ENCODE results near the gene CALM1.
"Not testable (repeated sequence)": the region's sequence is repeated elsewhere in the genome, so short reads cannot be mapped to it uniquely, and the experiment has no call there.

CALM1 gene

GRCh38 chr14:90388982-90389381 is 7.8 kb upstream of the CALM1 start:
- no peak overlapping the region for H3K4me3 ChIP-seq (ENCODE audit: control insufficient read depth, low read depth, low read length)
- no peak for DNase-seq (ENCODE audit: low read depth)
- no peak for TF ChIP-seq CTCF (IDR thresholded peaks at IDR 0.05; ENCODE audit: control insufficient read depth, insufficient read depth, low read depth, low read length, missing control alignments)

GRCh38 chr14:90393966-90394365 is 2.9 kb upstream of the CALM1 start:
- TF ChIP-seq CTCF (IDR thresholded peaks at IDR 0.05; ENCODE audit: control insufficient read depth, insufficient read depth, low read depth, low read length, missing control alignments) = no peak
- no peak for DNase-seq (ENCODE audit: low read depth)

GRCh38 chr14:90394782-90395181 is 2.0 kb upstream of the CALM1 start:
- not testable (repeated sequence) for H3K4me3 ChIP-seq (ENCODE audit: control insufficient read depth, low read depth, low read length); DNase-seq (ENCODE audit: low read depth)

More at GRCh38 chr14:90393966-90394365, 2.9 kb upstream of the CALM1 start:
- H3K4me3 ChIP-seq (ENCODE audit: control insufficient read depth, low read depth, low read length) = no peak overlapping the region

GRCh38 chr14:90397425-90398314 is 841 bp downstream of the CALM1 start:
- DNase-seq (ENCODE audit: low read depth) = no peak
- TF ChIP-seq CTCF (IDR thresholded peaks at IDR 0.05; ENCODE audit: control insufficient read depth, insufficient read depth, low read depth, low read length, missing control alignments) = no peak
- H3K4me3 ChIP-seq (ENCODE audit: control insufficient read depth, low read depth, low read length) = peak overlapping the region; percentile 68

- DNase-seq (ENCODE audit: low read depth) = no peak
- no peak for TF ChIP-seq CTCF (IDR thresholded peaks at IDR 0.05; ENCODE audit: control insufficient read depth, insufficient read depth, low read depth, low read length, missing control alignments)
- peak overlapping the region; percentile 68 for H3K4me3 ChIP-seq (ENCODE audit: control insufficient read depth, low read depth, low read length)
Measured at GRCh38 chr14:90398315-90398839, 1.5 kb downstream of the CALM1 start.

GRCh38 chr14:90398841-90399540 is 2.2 kb downstream of the CALM1 start:
- peak overlapping the region; percentile 68 for H3K4me3 ChIP-seq (ENCODE audit: control insufficient read depth, low read depth, low read length)
- no peak for DNase-seq (ENCODE audit: low read depth)
- TF ChIP-seq CTCF (IDR thresholded peaks at IDR 0.05; ENCODE audit: control insufficient read depth, insufficient read depth, low read depth, low read length, missing control alignments) = no peak
